ENCODE measurements around the gene PRR32. TPM values are rescaled to one million over a fixed set of nuclear protein-coding genes. Genes with fewer than 3 reads are reported as not detected.
"Not testable (repeated sequence)": the region's sequence is repeated elsewhere in the genome, so short reads cannot be mapped to it uniquely, and the experiment has no call there.

The PRR32 gene
- not detected for polyA plus RNA-seq

GRCh38 chrX:126819429-126819828 is at the start of gene PRR32:
Gene PRR32, plus strand, starts transcription at chrX:126819729. Its CDS starts 115 bp downstream, at chrX:126819844.
- DNase-seq = no peak
- Mint-ChIP-seq H3K27ac (no peak within 1 kb of the TSS), H3K27me3 (ENCODE audit: low read depth in 3 of 3) (peaks cover 0 to 2% (median 0%) of the 10 kb centered on the region in 3 donors), H3K4me1 (no peaks in the 10 kb centered on the region), H3K4me3 (no peak within 1 kb of the TSS), H3K9me3 (peaks cover 0 to 3% (median 0%) of the 10 kb centered on the region in 6 donors), H3K36me3 (no peaks in the 10 kb centered on the region)

- Mint-ChIP-seq H3K27ac (no peak overlapping the region), H3K36me3 (no peaks in the 10 kb centered on the region), H3K27me3 (ENCODE audit: low read depth in 3 of 3) (peaks cover 0 to 2% (median 1%) of the 10 kb centered on the region in 3 donors), H3K4me3 (no peak overlapping the region), H3K4me1 (no peaks in the 10 kb centered on the region), H3K9me3 (peaks cover 0 to 4% (median 0%) of the 10 kb centered on the region in 6 donors)
- DNase-seq = no peak
These were observed 49.4 kb upstream of the PRR32 start for GRCh38 chrX:126770179-126770578.

- no peak overlapping the region for H3K27ac Mint-ChIP-seq
- H3K36me3 Mint-ChIP-seq = no peaks in the 10 kb centered on the region
- no peaks in the 10 kb centered on the region for H3K27me3 Mint-ChIP-seq (ENCODE audit: low read depth in 3 of 3)
- no peaks in the 10 kb centered on the region for H3K4me1 Mint-ChIP-seq
- no peak for DNase-seq
- no peak overlapping the region for H3K4me3 Mint-ChIP-seq
- peaks cover 0 to 2% (median 0%) of the 10 kb centered on the region in 6 donors for H3K9me3 Mint-ChIP-seq
These were observed 34.0 kb upstream of the PRR32 start for GRCh38 chrX:126785539-126785938.

- Mint-ChIP-seq H3K4me1 (no peaks in the 10 kb centered on the region), H3K36me3 (no peaks in the 10 kb centered on the region), H3K4me3 (no peak overlapping the region), H3K9me3 (peaks cover 0 to 9% (median 2%) of the 10 kb centered on the region in 6 donors), H3K27me3 (ENCODE audit: low read depth in 3 of 3) (no peaks in the 10 kb centered on the region), H3K27ac (no peak overlapping the region)
- no peak for DNase-seq
These were observed 20.5 kb upstream of the PRR32 start for GRCh38 chrX:126799059-126799458.

- H3K36me3 Mint-ChIP-seq; DNase-seq; H3K4me1 Mint-ChIP-seq; H3K4me3 Mint-ChIP-seq; H3K27ac Mint-ChIP-seq; H3K27me3 Mint-ChIP-seq (ENCODE audit: low read depth in 3 of 3); H3K9me3 Mint-ChIP-seq: not testable (repeated sequence)
These were observed 12.7 kb upstream of the PRR32 start for GRCh38 chrX:126806784-126807183.

- Mint-ChIP-seq H3K27ac (no peak overlapping the region), H3K4me3 (no peak overlapping the region), H3K27me3 (ENCODE audit: low read depth in 3 of 3) (peaks cover 0 to 2% (median 0%) of the 10 kb centered on the region in 3 donors), H3K9me3 (peaks cover 0 to 2% (median 0%) of the 10 kb centered on the region in 6 donors), H3K4me1 (no peaks in the 10 kb centered on the region), H3K36me3 (no peaks in the 10 kb centered on the region)
- no peak for DNase-seq
These were observed 3.7 kb upstream of the PRR32 start for GRCh38 chrX:126815806-126816205.

- Mint-ChIP-seq H3K9me3 (peaks cover 0 to 3% (median 0%) of the 10 kb centered on the region in 6 donors), H3K27ac (no peak overlapping the region), H3K27me3 (ENCODE audit: low read depth in 3 of 3) (peaks cover 0 to 4% (median 3%) of the 10 kb centered on the region in 3 donors), H3K36me3 (no peaks in the 10 kb centered on the region), H3K4me3 (no peak overlapping the region), H3K4me1 (no peaks in the 10 kb centered on the region)
- no peak for DNase-seq
These were observed 1.3 kb downstream of the PRR32 start for GRCh38 chrX:126820700-126821420.

- Mint-ChIP-seq H3K4me1 (no peaks in the 10 kb centered on the region), H3K9me3 (peaks cover 0 to 2% (median 0%) of the 10 kb centered on the region in 6 donors), H3K36me3 (no peaks in the 10 kb centered on the region), H3K4me3 (no peak overlapping the region), H3K27ac (no peak overlapping the region), H3K27me3 (ENCODE audit: low read depth in 3 of 3) (peaks cover 0 to 4% (median 3%) of the 10 kb centered on the region in 3 donors)
- no peak for DNase-seq
These were observed 4.9 kb downstream of the PRR32 start for GRCh38 chrX:126824338-126825007.

- no peak overlapping the region for H3K27ac Mint-ChIP-seq
- peaks cover 0 to 6% (median 2%) of the 10 kb centered on the region in 3 donors for H3K27me3 Mint-ChIP-seq (ENCODE audit: low read depth in 3 of 3)
- no peak overlapping the region for H3K4me3 Mint-ChIP-seq
- DNase-seq = no peak
- no peaks in the 10 kb centered on the region for H3K4me1 Mint-ChIP-seq
- H3K36me3 Mint-ChIP-seq = no peaks in the 10 kb centered on the region
- H3K9me3 Mint-ChIP-seq = peaks cover 0 to 2% (median 0%) of the 10 kb centered on the region in 6 donors
These were observed 6.2 kb downstream of the PRR32 start for GRCh38 chrX:126825566-126826193.

- H3K27me3 Mint-ChIP-seq (ENCODE audit: low read depth in 3 of 3) = peaks cover 0 to 3% (median 2%) of the 10 kb centered on the region in 3 donors
- peaks cover 0 to 7% (median 2%) of the 10 kb centered on the region in 6 donors for H3K9me3 Mint-ChIP-seq
- DNase-seq = no peak
- H3K27ac Mint-ChIP-seq = no peak overlapping the region
- no peaks in the 10 kb centered on the region for H3K36me3 Mint-ChIP-seq
- H3K4me3 Mint-ChIP-seq = no peak overlapping the region
- no peaks in the 10 kb centered on the region for H3K4me1 Mint-ChIP-seq
These were observed 16.7 kb downstream of the PRR32 start for GRCh38 chrX:126836186-126836585.

GRCh38 chrX:126847143-126847542 is 27.6 kb downstream of the PRR32 start:
- Mint-ChIP-seq H3K27ac (no peak overlapping the region), H3K27me3 (ENCODE audit: low read depth in 3 of 3) (peaks cover 0 to 2% (median under 1%) of the 10 kb centered on the region in 3 donors), H3K4me1 (no peaks in the 10 kb centered on the region), H3K4me3 (no peak overlapping the region), H3K36me3 (no peaks in the 10 kb centered on the region), H3K9me3 (peaks cover 0 to 9% (median 6%) of the 10 kb centered on the region in 6 donors)
- no peak for DNase-seq

GRCh38 chrX:126855839-126856524 is 36.5 kb downstream of the PRR32 start:
- DNase-seq = no peak
- no peak overlapping the region for H3K4me3 Mint-ChIP-seq
- peaks cover 0 to 10% (median 4%) of the 10 kb centered on the region in 6 donors for H3K9me3 Mint-ChIP-seq
- H3K27ac Mint-ChIP-seq = no peak overlapping the region
- peaks cover 0 to 7% (median 1%) of the 10 kb centered on the region in 3 donors for H3K27me3 Mint-ChIP-seq (ENCODE audit: low read depth in 3 of 3)
- H3K4me1 Mint-ChIP-seq = no peaks in the 10 kb centered on the region
- H3K36me3 Mint-ChIP-seq = no peaks in the 10 kb centered on the region

Data from immature natural killer cell (primary cell).